HepG2 (cell line): ENCODE results near the gene PHF5A. TPM values are rescaled to one million over a fixed set of nuclear protein-coding genes. Genes with fewer than 3 reads are reported as not detected.

Source experiments
- FOXP1 ChIP-seq, 2 experiments: fragments of 450-650 bp in 1 of 2; IDR thresholded peaks; 2 replicates each; pipeline ENCODE4 v1.6.1; 2017 to 2018; ENCODE audit warnings: antibody characterized with exemption in 1 of 2
- GABPA ChIP-seq, 2 experiments: IDR thresholded peaks; 2 replicates each; pipeline ENCODE4 v1.6.1; 2011 to 2016; ENCODE audit warnings: low read depth in 2 of 2, low read length in 1 of 2, missing biosample characterization in 1 of 2, missing genetic modification characterization in 1 of 2
- IRX3 ChIP-seq: sonication (generic); formaldehyde crosslinking; IDR thresholded peaks from 2 replicates; pipeline ENCODE4 v1.8.1; 2023; ENCODE audit warnings: mild to moderate bottlenecking, low read depth, missing genetic modification reagents, borderline replicate concordance
- KLF11 ChIP-seq: IDR thresholded peaks from 2 replicates; pipeline ENCODE4 v1.6.1; 2016; ENCODE audit warnings: missing compliant biosample characterization
- KLF12 ChIP-seq: sonication (generic); formaldehyde crosslinking; IDR thresholded peaks from 2 replicates; pipeline ENCODE4 v1.4.0; 2020; ENCODE audit warnings: missing genetic modification reagents, borderline replicate concordance
- KLF9 ChIP-seq: IDR thresholded peaks from 2 replicates; pipeline ENCODE4 v1.6.1; 2016; ENCODE audit warnings: low read depth
- MAFF ChIP-seq: IDR thresholded peaks from 2 replicates; pipeline ENCODE4 v1.6.1; 2011; ENCODE audit warnings: low read depth, low read length, improper control_type of control experiment
- NCOA2 ChIP-seq: sonication (generic); formaldehyde crosslinking; IDR thresholded peaks from 2 replicates; pipeline ENCODE4 v1.8.0; 2022; ENCODE audit warnings: inconsistent platforms
- POLR2AphosphoS5 ChIP-seq: IDR thresholded peaks from 2 replicates; pipeline ENCODE4 v1.6.1; 2012; ENCODE audit warnings: low read depth, low read length
- SMARCE1 ChIP-seq: fragments of 450-650 bp; IDR thresholded peaks from 2 replicates; pipeline ENCODE4 v1.6.1; 2017; ENCODE audit warnings: borderline replicate concordance
- SMC3 ChIP-seq: IDR thresholded peaks from 2 replicates; pipeline ENCODE4 v1.6.1; 2011; ENCODE audit warnings: low read length, improper control_type of control experiment
- TAF15 ChIP-seq: fragments of 200-400 bp; formaldehyde crosslinking; IDR thresholded peaks from one replicate; pipeline ENCODE4 v1.6.1; 2018; ENCODE audit warnings: mild to moderate bottlenecking, low read depth, low read length; ENCODE audit not compliant: poor library complexity, severe bottlenecking
- TBP ChIP-seq: sonication (generic); formaldehyde crosslinking; IDR thresholded peaks from 2 replicates; pipeline ENCODE4 v1.5.0; 2020; ENCODE audit warnings: missing genetic modification reagents
- TMF1 ChIP-seq: sonication (generic); formaldehyde crosslinking; IDR thresholded peaks from 2 replicates; pipeline ENCODE4 v1.8.1; 2022; ENCODE audit warnings: low read depth, missing genetic modification reagents
- TSC22D2 ChIP-seq: sonication (generic); formaldehyde crosslinking; IDR thresholded peaks from 2 replicates; pipeline ENCODE4 v1.5.1; 2020; ENCODE audit warnings: missing genetic modification reagents, mild to moderate bottlenecking, borderline replicate concordance
- ZNF136 ChIP-seq: sonication (generic); formaldehyde crosslinking; IDR thresholded peaks from 2 replicates; pipeline ENCODE4 v1.8.1; 2022; ENCODE audit warnings: low read depth, mild to moderate bottlenecking, moderate library complexity, missing genetic modification reagents
- ZNF230 ChIP-seq: sonication (generic); formaldehyde crosslinking; IDR thresholded peaks from 2 replicates; pipeline ENCODE4 v1.4.0; 2020; ENCODE audit warnings: mild to moderate bottlenecking, missing genetic modification reagents
- ZNF30 ChIP-seq: sonication (generic); formaldehyde crosslinking; IDR thresholded peaks from 2 replicates; pipeline ENCODE4 v1.5.0; 2020; ENCODE audit warnings: mild to moderate bottlenecking, missing genetic modification reagents
- ZNF44 ChIP-seq: sonication (generic); formaldehyde crosslinking; IDR thresholded peaks from 2 replicates; pipeline ENCODE4 v1.5.1; 2020; ENCODE audit warnings: mild to moderate bottlenecking, missing genetic modification reagents
- ZNF451 ChIP-seq: sonication (generic); formaldehyde crosslinking; IDR thresholded peaks from 2 replicates; pipeline ENCODE4 v1.5.0; 2020; ENCODE audit warnings: mild to moderate bottlenecking, missing genetic modification reagents
- ZNF484 ChIP-seq: sonication (generic); formaldehyde crosslinking; IDR thresholded peaks from 2 replicates; pipeline ENCODE4 v1.5.1; 2020; ENCODE audit warnings: mild to moderate bottlenecking, low read depth, missing genetic modification reagents, borderline replicate concordance
- ZNF558 ChIP-seq: sonication (generic); formaldehyde crosslinking; IDR thresholded peaks from 2 replicates; pipeline ENCODE4 v1.9.0; 2022; ENCODE audit warnings: mild to moderate bottlenecking, missing genetic modification reagents, borderline replicate concordance
- ZNF569 ChIP-seq: sonication (generic); formaldehyde crosslinking; IDR thresholded peaks from 2 replicates; pipeline ENCODE4 v1.5.0; 2020; ENCODE audit warnings: mild to moderate bottlenecking, missing genetic modification reagents, moderate library complexity, borderline replicate concordance
- ZNF589 ChIP-seq: sonication (generic); formaldehyde crosslinking; conservative IDR thresholded peaks from 2 replicates; pipeline ENCODE4 v1.8.0; 2022; ENCODE audit warnings: mild to moderate bottlenecking, moderate library complexity, missing genetic modification reagents
- polyA plus RNA-seq, 8 experiments: library from polyadenylated mRNA; depleted of rRNA in 3 of 8; stranded (reverse) in 7 of 8; unstranded in 1 of 8; fragments of >200 nt; fragmentation: Illumina TruSeq in 4 of 8; extraction: Trizol in 4 of 8; gene quantifications; 2 replicates each; pipeline versions ENCODE4 v1.2.1 to v1.2.3, GENCODE V29; 2011 to 2016; ENCODE audit warnings: low read depth in 4 of 8, missing spikeins in 1 of 8, mixed read lengths in 1 of 8; ENCODE audit not compliant: insufficient read depth in 1 of 8
- total RNA-seq, 5 experiments: library from RNA; depleted of rRNA; stranded (reverse); fragments of >200 nt; fragmentation: Illumina TruSeq; extraction: Trizol; gene quantifications; 2 replicates each; pipeline ENCODE4 v1.2.3, GENCODE V29; 2016; ENCODE audit warnings: low read depth in 1 of 5
- TF ChIP-seq, protein P1 (sequence below): IDR thresholded peaks from 2 replicates; pipeline ENCODE4 v1.6.1; 2016; ENCODE audit warnings: low read depth, control low read depth
- TF ChIP-seq, protein P2 (sequence below): sonication (generic); formaldehyde crosslinking; IDR thresholded peaks from 2 replicates; pipeline ENCODE4 v1.4.0; 2020; ENCODE audit warnings: missing genetic modification reagents, borderline replicate concordance

Gene PHF5A
- total and polyA plus RNA-seq, 2 of the 13 experiments (the other 11 are each of a cell fraction or from before 2014, with no cell fraction given) = 56.6 to 105 TPM

DNA sequence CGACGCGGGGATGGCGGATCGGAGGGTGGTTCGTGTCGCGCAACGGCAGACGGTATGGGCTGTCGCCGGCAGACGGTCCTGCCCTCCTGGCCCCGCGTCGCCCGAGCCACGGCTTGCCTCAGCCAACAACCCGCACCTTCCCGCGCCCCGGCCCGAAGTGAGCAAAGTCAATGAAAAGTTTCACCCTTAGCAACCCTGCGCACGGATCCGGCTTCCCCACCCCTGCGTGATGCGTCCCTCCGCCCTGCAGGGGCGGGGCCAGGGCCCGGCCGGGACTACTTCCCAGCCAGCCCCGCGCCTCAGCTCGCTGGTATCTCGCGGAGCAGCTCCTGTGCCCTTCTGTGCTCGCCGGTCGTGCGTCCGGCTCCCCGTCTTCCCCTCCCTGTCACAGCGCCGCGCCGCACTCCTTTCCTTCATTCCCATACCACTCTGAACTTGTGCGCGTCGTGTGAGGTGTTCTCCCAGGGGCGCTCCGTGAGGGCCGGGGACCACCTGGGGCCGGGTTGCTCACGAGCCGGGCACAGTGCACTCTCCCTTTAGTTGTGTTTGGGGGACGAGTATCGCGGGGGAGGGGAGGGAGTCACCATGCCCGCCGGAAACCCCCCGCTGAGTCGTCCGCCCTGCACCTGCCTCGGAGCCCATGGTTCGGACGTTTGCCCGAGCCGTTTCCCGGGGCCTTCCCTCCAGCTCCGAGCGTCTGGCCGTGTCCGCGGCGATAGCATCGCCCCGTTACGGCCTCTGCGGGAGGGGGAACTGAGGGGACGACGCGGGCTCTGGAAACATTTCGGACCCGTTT is 21.7 kb downstream of the PHF5A start, which contains the start of gene TOB2 (continued):
- TF ChIP-seq KLF12 (CRISPR knock-in tag) = peak; percentile 98
- TF ChIP-seq ZNF558 (CRISPR knock-in tag) = peak; percentile 49; the same call in 1 of the 2 replicates
- TF ChIP-seq TBP (CRISPR knock-in tag) = peak; percentile 66; the same call in 1 of the 2 replicates
- TF ChIP-seq ZNF230 = peak; percentile 96
- TF ChIP-seq, protein P1, sequence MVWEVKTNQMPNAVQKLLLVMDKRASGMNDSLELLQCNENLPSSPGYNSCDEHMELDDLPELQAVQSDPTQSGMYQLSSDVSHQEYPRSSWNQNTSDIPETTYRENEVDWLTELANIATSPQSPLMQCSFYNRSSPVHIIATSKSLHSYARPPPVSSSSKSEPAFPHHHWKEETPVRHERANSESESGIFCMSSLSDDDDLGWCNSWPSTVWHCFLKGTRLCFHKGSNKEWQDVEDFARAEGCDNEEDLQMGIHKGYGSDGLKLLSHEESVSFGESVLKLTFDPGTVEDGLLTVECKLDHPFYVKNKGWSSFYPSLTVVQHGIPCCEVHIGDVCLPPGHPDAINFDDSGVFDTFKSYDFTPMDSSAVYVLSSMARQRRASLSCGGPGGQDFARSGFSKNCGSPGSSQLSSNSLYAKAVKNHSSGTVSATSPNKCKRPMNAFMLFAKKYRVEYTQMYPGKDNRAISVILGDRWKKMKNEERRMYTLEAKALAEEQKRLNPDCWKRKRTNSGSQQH (CRISPR knock-in tag) = peak; percentile 94
- TF ChIP-seq FOXP1 (IDR thresholded peaks at IDR 0.05) = no peak; the same call in 1 of the 2 replicates
- peak; percentile 59 for TF ChIP-seq FOXP1 (CRISPR knock-in tag; IDR thresholded peaks at IDR 0.05)
- TF ChIP-seq TAF15 = peak; percentile 96
- TF ChIP-seq ZNF30 (CRISPR knock-in tag) = 0 out of 2 replicates have a peak, but pooled peaks have one; percentile 51
- no peak for TF ChIP-seq ZNF569 (CRISPR knock-in tag)
- TF ChIP-seq IRX3 (CRISPR knock-in tag) = peak; percentile 23
- no peak for TF ChIP-seq ZNF44 (CRISPR knock-in tag)
- TF ChIP-seq ZNF451 (CRISPR knock-in tag) = peak; percentile 90
- peak; percentile 88 for TF ChIP-seq ZNF589 (CRISPR knock-in tag)
- peak; percentile 99 for TF ChIP-seq POLR2AphosphoS5
- no peak for TF ChIP-seq ZNF484 (CRISPR knock-in tag)
- TF ChIP-seq TSC22D2 (CRISPR knock-in tag) = peak; percentile 95
- TF ChIP-seq GABPA (IDR thresholded peaks at IDR 0.05; ENCODE audit: low read depth, low read length) = 0 out of 2 replicates have a peak, but pooled peaks have one; percentile 7
- TF ChIP-seq GABPA (CRISPR knock-in tag; IDR thresholded peaks at IDR 0.05; ENCODE audit: low read depth) = peak; percentile 72
- TF ChIP-seq MAFF = peak; percentile 1; the same call in 1 of the 2 replicates
- peak; percentile 82; the same call in 1 of the 2 replicates for TF ChIP-seq TMF1 (CRISPR knock-in tag)
- TF ChIP-seq ZNF136 (CRISPR knock-in tag) = peak; percentile 83; the same call in 1 of the 2 replicates
- TF ChIP-seq SMARCE1 = no peak
- peak; percentile 4; the same call in 1 of the 2 replicates for TF ChIP-seq SMC3
- TF ChIP-seq, protein P2, sequence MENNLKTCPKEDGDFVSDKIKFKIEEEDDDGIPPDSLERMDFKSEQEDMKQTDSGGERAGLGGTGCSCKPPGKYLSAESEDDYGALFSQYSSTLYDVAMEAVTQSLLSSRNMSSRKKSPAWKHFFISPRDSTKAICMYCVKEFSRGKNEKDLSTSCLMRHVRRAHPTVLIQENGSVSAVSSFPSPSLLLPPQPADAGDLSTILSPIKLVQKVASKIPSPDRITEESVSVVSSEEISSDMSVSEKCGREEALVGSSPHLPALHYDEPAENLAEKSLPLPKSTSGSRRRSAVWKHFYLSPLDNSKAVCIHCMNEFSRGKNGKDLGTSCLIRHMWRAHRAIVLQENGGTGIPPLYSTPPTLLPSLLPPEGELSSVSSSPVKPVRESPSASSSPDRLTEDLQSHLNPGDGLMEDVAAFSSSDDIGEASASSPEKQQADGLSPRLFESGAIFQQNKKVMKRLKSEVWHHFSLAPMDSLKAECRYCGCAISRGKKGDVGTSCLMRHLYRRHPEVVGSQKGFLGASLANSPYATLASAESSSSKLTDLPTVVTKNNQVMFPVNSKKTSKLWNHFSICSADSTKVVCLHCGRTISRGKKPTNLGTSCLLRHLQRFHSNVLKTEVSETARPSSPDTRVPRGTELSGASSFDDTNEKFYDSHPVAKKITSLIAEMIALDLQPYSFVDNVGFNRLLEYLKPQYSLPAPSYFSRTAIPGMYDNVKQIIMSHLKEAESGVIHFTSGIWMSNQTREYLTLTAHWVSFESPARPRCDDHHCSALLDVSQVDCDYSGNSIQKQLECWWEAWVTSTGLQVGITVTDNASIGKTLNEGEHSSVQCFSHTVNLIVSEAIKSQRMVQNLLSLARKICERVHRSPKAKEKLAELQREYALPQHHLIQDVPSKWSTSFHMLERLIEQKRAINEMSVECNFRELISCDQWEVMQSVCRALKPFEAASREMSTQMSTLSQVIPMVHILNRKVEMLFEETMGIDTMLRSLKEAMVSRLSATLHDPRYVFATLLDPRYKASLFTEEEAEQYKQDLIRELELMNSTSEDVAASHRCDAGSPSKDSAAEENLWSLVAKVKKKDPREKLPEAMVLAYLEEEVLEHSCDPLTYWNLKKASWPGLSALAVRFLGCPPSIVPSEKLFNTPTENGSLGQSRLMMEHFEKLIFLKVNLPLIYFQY (CRISPR knock-in tag) = peak; percentile 92
- peak; percentile 94; the same call in 1 of the 2 replicates for TF ChIP-seq KLF11 (CRISPR knock-in tag)
- TF ChIP-seq NCOA2 (CRISPR knock-in tag) = peak; percentile 85
- peak; percentile 80; the same call in 1 of the 2 replicates for TF ChIP-seq KLF9
